ENCODE measurements around the gene KRTAP5-3.

GRCh38 chr11:1597331-1597993, 10.8 kb downstream of the KRTAP5-3 start:
- TF ChIP-seq EZH2phosphoT487 (IDR thresholded peaks at IDR 0.05; ENCODE audit: insufficient read depth, low read depth) = no peak
- TF ChIP-seq EZH2 (IDR thresholded peaks at IDR 0.05; ENCODE audit: insufficient read depth, poor library complexity, severe bottlenecking) = no peak
